ENCODE measurements around the gene MTHFR.
A peak's percentile ranks its signal among the peaks of the same experiment; 100 is the strongest.

MTHFR gene

DNA sequence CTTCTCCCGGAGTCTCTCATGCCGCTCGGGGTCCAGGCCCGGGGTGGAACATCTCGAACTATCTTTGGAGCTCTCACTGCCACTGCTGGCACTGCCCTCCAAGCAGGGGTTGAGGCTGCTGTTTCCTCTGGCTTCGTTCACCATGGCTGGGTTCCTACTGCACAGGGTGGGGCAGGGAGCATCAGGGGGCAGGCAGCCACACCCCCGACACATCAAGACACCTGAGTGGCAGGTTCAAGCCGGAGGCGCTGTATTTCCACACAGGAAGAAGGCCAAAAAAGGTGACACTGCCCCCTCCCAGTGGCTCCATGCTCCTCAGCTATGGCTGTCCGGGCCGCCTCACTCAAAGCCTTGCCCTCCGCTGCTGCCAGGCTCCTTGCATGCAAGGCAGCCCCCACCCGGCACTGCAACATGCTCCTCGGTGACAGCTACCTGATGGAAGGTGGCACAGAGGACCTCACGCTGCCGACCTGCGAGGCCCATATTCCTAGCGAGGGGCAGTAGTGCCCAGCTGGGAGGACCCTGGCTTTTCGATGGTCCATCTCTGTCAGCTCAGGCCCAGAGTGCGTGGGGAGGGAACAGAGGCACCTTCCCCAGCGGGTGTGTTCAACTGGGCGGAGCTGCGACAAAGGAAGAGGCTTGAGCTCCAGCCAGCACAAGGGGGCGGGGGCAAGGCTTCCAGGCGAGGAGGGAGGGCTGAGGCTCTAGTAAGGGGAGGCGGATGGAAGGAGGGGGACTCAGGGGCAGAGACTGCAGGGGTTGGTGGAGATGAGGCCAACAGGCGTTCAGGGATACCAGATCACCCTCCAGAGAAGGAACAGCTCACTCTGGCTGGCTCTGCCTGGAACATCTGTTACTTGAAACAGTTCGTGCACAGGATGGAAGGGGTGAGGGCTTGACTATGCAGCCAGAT lies 2.5 kb downstream of the MTHFR start (continued):
- 0 out of 2 replicates have a peak, but pooled peaks have one; percentile 22 for TF ChIP-seq ZNF629 (tag by site-specific recombination; IDR thresholded peaks at IDR 0.05)
- TF ChIP-seq, protein P1, sequence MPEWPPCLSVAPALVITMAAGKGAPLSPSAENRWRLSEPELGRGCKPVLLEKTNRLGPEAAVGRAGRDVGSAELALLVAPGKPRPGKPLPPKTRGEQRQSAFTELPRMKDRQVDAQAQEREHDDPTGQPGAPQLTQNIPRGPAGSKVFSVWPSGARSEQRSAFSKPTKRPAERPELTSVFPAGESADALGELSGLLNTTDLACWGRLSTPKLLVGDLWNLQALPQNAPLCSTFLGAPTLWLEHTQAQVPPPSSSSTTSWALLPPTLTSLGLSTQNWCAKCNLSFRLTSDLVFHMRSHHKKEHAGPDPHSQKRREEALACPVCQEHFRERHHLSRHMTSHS (tag by site-specific recombination; IDR thresholded peaks at IDR 0.05) = no peak
- peak; percentile 83 for TF ChIP-seq GLIS2 (tag by site-specific recombination; IDR thresholded peaks at IDR 0.05)
- TF ChIP-seq, protein P2, sequence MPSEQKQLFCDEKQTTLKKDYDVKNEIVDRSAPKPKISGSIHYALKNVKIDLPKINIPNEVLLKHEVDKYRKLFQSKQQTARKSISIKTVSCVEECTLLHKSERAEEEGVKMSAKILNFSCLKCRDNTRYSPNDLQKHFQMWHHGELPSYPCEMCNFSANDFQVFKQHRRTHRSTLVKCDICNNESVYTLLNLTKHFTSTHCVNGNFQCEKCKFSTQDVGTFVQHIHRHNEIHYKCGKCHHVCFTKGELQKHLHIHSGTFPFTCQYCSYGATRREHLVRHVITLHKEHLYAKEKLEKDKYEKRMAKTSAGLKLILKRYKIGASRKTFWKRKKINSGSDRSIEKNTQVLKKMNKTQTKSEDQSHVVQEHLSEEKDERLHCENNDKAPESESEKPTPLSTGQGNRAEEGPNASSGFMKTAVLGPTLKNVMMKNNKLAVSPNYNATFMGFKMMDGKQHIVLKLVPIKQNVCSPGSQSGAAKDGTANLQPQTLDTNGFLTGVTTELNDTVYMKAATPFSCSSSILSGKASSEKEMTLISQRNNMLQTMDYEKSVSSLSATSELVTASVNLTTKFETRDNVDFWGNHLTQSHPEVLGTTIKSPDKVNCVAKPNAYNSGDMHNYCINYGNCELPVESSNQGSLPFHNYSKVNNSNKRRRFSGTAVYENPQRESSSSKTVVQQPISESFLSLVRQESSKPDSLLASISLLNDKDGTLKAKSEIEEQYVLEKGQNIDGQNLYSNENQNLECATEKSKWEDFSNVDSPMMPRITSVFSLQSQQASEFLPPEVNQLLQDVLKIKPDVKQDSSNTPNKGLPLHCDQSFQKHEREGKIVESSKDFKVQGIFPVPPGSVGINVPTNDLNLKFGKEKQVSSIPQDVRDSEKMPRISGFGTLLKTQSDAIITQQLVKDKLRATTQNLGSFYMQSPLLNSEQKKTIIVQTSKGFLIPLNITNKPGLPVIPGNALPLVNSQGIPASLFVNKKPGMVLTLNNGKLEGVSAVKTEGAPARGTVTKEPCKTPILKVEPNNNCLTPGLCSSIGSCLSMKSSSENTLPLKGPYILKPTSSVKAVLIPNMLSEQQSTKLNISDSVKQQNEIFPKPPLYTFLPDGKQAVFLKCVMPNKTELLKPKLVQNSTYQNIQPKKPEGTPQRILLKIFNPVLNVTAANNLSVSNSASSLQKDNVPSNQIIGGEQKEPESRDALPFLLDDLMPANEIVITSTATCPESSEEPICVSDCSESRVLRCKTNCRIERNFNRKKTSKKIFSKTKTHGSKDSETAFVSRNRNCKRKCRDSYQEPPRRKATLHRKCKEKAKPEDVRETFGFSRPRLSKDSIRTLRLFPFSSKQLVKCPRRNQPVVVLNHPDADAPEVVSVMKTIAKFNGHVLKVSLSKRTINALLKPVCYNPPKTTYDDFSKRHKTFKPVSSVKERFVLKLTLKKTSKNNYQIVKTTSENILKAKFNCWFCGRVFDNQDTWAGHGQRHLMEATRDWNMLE (tag by site-specific recombination; conservative IDR thresholded peaks at IDR 0.05; ENCODE audit: low read depth) = no peak
- TF ChIP-seq, protein P3, sequence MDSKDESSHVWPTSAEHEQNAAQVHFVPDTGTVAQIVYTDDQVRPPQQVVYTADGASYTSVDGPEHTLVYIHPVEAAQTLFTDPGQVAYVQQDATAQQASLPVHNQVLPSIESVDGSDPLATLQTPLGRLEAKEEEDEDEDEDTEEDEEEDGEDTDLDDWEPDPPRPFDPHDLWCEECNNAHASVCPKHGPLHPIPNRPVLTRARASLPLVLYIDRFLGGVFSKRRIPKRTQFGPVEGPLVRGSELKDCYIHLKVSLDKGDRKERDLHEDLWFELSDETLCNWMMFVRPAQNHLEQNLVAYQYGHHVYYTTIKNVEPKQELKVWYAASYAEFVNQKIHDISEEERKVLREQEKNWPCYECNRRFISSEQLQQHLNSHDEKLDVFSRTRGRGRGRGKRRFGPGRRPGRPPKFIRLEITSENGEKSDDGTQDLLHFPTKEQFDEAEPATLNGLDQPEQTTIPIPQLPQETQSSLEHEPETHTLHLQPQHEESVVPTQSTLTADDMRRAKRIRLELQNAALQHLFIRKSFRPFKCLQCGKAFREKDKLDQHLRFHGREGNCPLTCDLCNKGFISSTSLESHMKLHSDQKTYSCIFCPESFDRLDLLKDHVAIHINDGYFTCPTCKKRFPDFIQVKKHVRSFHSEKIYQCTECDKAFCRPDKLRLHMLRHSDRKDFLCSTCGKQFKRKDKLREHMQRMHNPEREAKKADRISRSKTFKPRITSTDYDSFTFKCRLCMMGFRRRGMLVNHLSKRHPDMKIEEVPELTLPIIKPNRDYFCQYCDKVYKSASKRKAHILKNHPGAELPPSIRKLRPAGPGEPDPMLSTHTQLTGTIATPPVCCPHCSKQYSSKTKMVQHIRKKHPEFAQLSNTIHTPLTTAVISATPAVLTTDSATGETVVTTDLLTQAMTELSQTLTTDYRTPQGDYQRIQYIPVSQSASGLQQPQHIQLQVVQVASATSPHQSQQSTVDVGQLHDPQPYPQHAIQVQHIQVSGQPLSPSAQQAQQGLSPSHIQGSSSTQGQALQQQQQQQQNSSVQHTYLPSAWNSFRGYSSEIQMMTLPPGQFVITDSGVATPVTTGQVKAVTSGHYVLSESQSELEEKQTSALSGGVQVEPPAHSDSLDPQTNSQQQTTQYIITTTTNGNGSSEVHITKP (tag by site-specific recombination; IDR thresholded peaks at IDR 0.05) = peak; percentile 89
- peak; percentile 94 for TF ChIP-seq ZBTB48 (tag by site-specific recombination; IDR thresholded peaks at IDR 0.05)
- TF ChIP-seq, protein P4, sequence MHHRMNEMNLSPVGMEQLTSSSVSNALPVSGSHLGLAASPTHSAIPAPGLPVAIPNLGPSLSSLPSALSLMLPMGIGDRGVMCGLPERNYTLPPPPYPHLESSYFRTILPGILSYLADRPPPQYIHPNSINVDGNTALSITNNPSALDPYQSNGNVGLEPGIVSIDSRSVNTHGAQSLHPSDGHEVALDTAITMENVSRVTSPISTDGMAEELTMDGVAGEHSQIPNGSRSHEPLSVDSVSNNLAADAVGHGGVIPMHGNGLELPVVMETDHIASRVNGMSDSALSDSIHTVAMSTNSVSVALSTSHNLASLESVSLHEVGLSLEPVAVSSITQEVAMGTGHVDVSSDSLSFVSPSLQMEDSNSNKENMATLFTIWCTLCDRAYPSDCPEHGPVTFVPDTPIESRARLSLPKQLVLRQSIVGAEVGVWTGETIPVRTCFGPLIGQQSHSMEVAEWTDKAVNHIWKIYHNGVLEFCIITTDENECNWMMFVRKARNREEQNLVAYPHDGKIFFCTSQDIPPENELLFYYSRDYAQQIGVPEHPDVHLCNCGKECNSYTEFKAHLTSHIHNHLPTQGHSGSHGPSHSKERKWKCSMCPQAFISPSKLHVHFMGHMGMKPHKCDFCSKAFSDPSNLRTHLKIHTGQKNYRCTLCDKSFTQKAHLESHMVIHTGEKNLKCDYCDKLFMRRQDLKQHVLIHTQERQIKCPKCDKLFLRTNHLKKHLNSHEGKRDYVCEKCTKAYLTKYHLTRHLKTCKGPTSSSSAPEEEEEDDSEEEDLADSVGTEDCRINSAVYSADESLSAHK (tag by site-specific recombination; IDR thresholded peaks at IDR 0.05) = peak; percentile 97
- no peak for TF ChIP-seq ZNF214 (tag by site-specific recombination; IDR thresholded peaks at IDR 0.05; ENCODE audit: borderline replicate concordance)
- TF ChIP-seq ZNF114 (tag by site-specific recombination; IDR thresholded peaks at IDR 0.05) = no peak
- peak; percentile 9; the same call in 1 of the 2 replicates for TF ChIP-seq KLF1 (tag by site-specific recombination; IDR thresholded peaks at IDR 0.05)
- no peak for TF ChIP-seq ZNF658 (tag by site-specific recombination; IDR thresholded peaks at IDR 0.05)
- peak; percentile 95 for TF ChIP-seq ZBTB17 (tag by site-specific recombination; IDR thresholded peaks at IDR 0.05)
- TF ChIP-seq ZNF404 (tag by site-specific recombination; IDR thresholded peaks at IDR 0.05) = no peak
- TF ChIP-seq ZFHX2 (tag by site-specific recombination; conservative IDR thresholded peaks at IDR 0.05) = peak; percentile 77
- no peak for TF ChIP-seq HOXD13 (CRISPR knock-in tag; IDR thresholded peaks at IDR 0.05; ENCODE audit: borderline replicate concordance)
- peak; percentile 43; the same call in 1 of the 2 replicates for TF ChIP-seq WT1 (tag by site-specific recombination; IDR thresholded peaks at IDR 0.05)
- peak; percentile 82 for TF ChIP-seq KLF9 (tag by site-specific recombination; IDR thresholded peaks at IDR 0.05; ENCODE audit: low read depth)
- peak; percentile 62 for TF ChIP-seq ZBTB8A (tag by site-specific recombination; IDR thresholded peaks at IDR 0.05)
- peak; percentile 49; the same call in 1 of the 2 replicates for TF ChIP-seq ZBTB20 (tag by site-specific recombination; IDR thresholded peaks at IDR 0.05)
- TF ChIP-seq ZNF600 (tag by site-specific recombination; IDR thresholded peaks at IDR 0.05) = peak; percentile 95
- peak; percentile 73 for TF ChIP-seq ZIC2 (tag by site-specific recombination; IDR thresholded peaks at IDR 0.05)
- TF ChIP-seq, protein P5, sequence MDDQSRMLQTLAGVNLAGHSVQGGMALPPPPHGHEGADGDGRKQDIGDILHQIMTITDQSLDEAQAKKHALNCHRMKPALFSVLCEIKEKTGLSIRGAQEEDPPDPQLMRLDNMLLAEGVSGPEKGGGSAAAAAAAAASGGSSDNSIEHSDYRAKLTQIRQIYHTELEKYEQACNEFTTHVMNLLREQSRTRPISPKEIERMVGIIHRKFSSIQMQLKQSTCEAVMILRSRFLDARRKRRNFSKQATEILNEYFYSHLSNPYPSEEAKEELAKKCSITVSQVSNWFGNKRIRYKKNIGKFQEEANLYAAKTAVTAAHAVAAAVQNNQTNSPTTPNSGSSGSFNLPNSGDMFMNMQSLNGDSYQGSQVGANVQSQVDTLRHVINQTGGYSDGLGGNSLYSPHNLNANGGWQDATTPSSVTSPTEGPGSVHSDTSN (CRISPR knock-in tag; IDR thresholded peaks at IDR 0.05) = peak; percentile 78; the same call in 1 of the 2 replicates

Measured in HEK293 (cell line).